PC-3 (cell line): ENCODE results near the gene CACNA1D. TPM values are rescaled to one million over a fixed set of nuclear protein-coding genes. Genes with fewer than 3 reads are reported as not detected.

Experiments used
- ATAC-seq: fragments of 200-7000 bp; cut with Tn5 transposase; 2 replicates; pipeline ENCODE4 v1.9.1; 2020; ENCODE audit warnings: mild to moderate bottlenecking, moderate library complexity
- BruUV-seq: library from RNA; stranded (reverse); fragments of 400-500 nt; replicated peaks from 2 replicates; lab custom pipeline; 2021; lab: Mats Ljungman, UMichigan
- CTCF ChIA-PET: fragments of 300-600 bp; sonication (Branson Sonifier 250); formaldehyde crosslinking; loops from one replicate; lab custom pipeline; 2022; ENCODE audit warnings: antibody characterized with exemption; lab: Charles Lee
- POLR2A ChIA-PET: fragments of 300-600 bp; sonication (Branson Sonifier 250); formaldehyde crosslinking; loops from one replicate; lab custom pipeline; 2022; ENCODE audit warnings: antibody characterized with exemption; ENCODE audit not compliant: unreplicated experiment; lab: Charles Lee
- DNase-seq: peaks from one replicate; pipeline ENCODE4 v3.0.0-alpha.2; 2015
- H2AFZ ChIP-seq: fragments of 300-600 bp; sonication (generic); 2 replicates; pipeline ENCODE4 v1.6.0; 2016; ENCODE audit warnings: antibody characterized with exemption, low read length
- H3F3A ChIP-seq: fragments of 300-600 bp; sonication (generic); one replicate; pipeline ENCODE4 v1.6.0; 2017; ENCODE audit warnings: antibody characterized with exemption, low read length, control low read depth, mild to moderate bottlenecking; ENCODE audit not compliant: unreplicated experiment
- H3K27ac ChIP-seq: fragments of 300-600 bp; sonication (generic); 2 replicates; pipeline ENCODE4 v1.5.1; 2016; ENCODE audit warnings: mild to moderate bottlenecking, low read length
- H3K27me3 ChIP-seq: fragments of 300-600 bp; sonication (generic); 2 replicates; pipeline ENCODE4 v1.6.1; 2016; ENCODE audit warnings: low read length, mixed read lengths
- H3K36me3 ChIP-seq: fragments of 300-600 bp; sonication (generic); 2 replicates; pipeline ENCODE4 v1.6.1; 2016; ENCODE audit warnings: low read depth, mixed run types, low read length, mixed read lengths
- H3K4me1 ChIP-seq: fragments of 300-600 bp; sonication (generic); 2 replicates; pipeline ENCODE4 v1.5.1; 2016; ENCODE audit warnings: low read length; ENCODE audit not compliant: insufficient read depth
- H3K4me2 ChIP-seq: fragments of 300-600 bp; sonication (generic); 2 replicates; pipeline ENCODE4 v1.6.0; 2016; ENCODE audit warnings: low read length
- H3K4me3 ChIP-seq: fragments of 300-600 bp; sonication (generic); 2 replicates; pipeline ENCODE4 v1.5.1; 2016; ENCODE audit warnings: mild to moderate bottlenecking, low read length, mixed read lengths
- H3K79me2 ChIP-seq: fragments of 300-600 bp; sonication (generic); 2 replicates; pipeline ENCODE4 v1.6.1; 2017; ENCODE audit warnings: low read length, mixed read lengths
- H3K9ac ChIP-seq: fragments of 300-600 bp; sonication (generic); 2 replicates; pipeline ENCODE4 v1.6.0; 2016; ENCODE audit warnings: mild to moderate bottlenecking, low read length
- H3K9me2 ChIP-seq: fragments of 300-600 bp; sonication (generic); replicated peaks from 2 replicates; pipeline ENCODE4 v1.6.1; 2016; ENCODE audit warnings: mixed run types, low read length, mixed read lengths
- H3K9me3 ChIP-seq: fragments of 300-600 bp; sonication (generic); 2 replicates; pipeline ENCODE4 v1.6.1; 2016; ENCODE audit warnings: low read length, mixed read lengths
- H4K20me1 ChIP-seq: fragments of 300-600 bp; sonication (generic); 2 replicates; pipeline ENCODE4 v1.6.1; 2016; ENCODE audit warnings: low read length, mixed read lengths
- CTCF ChIP-seq: fragments of 300-600 bp; sonication (generic); conservative IDR thresholded peaks from 2 replicates; pipeline ENCODE4 v1.5.1; 2017; ENCODE audit warnings: antibody characterized with exemption, low read depth, mild to moderate bottlenecking, low read length
- EZH2 ChIP-seq: fragments of 300-600 bp; sonication (generic); IDR thresholded peaks from one replicate; pipeline ENCODE4 v1.6.1; 2017; ENCODE audit warnings: antibody characterized with exemption, mild to moderate bottlenecking, low read length; ENCODE audit not compliant: unreplicated experiment
- EZH2phosphoT487 ChIP-seq: fragments of 300-600 bp; sonication (generic); IDR thresholded peaks from 2 replicates; pipeline ENCODE4 v1.6.1; 2018; ENCODE audit warnings: mild to moderate bottlenecking, antibody characterized with exemption, low read length, borderline replicate concordance
- intact Hi-C: fragments of 100-400 bp; cut with micrococcal nuclease; formaldehyde crosslinking; loops from 2 replicates; pipeline ENCODE4 v1.9.0; 2023
- total RNA-seq: library from RNA; depleted of rRNA; stranded (reverse); fragments of >200 nt; gene quantifications from 2 replicates; pipeline ENCODE4 v1.2.3, GENCODE V29; 2014

The CACNA1D gene
- total RNA-seq, 1 experiment from 2014 or later: not detected

GRCh38 chr3:53668872-53669271 is 174.5 kb downstream of the CACNA1D start:
- CTCF ChIA-PET: interaction anchor here (0.7 kb wide), 1 partner anchor 13 kb away, joined by 3 read pairs; no protein-coding TSS in a partner anchor
- ATAC-seq (no peak), DNase-seq (peak; percentile 16)
- H3K4me2 ChIP-seq: no peak overlapping the region
- H3K36me3 ChIP-seq: no peaks in the 10 kb centered on the region
- POLR2A ChIA-PET: no interaction called here
- peaks cover 64% of the 10 kb centered on the region for H3K27me3 ChIP-seq
- intact Hi-C loops: no loop called here
- no peaks in the 10 kb centered on the region for H3K9me2 ChIP-seq
- no peak overlapping the region for H2AFZ ChIP-seq
- no peak overlapping the region for H3K9ac ChIP-seq
- H3K79me2 ChIP-seq: no peaks in the 10 kb centered on the region
- no peaks in the 10 kb centered on the region for H3K4me1 ChIP-seq
- H3F3A ChIP-seq: no peaks in the 10 kb centered on the region
- H3K9me3 ChIP-seq: no peaks in the 10 kb centered on the region
- no peaks in the 10 kb centered on the region for H4K20me1 ChIP-seq
- no peak overlapping the region for H3K27ac ChIP-seq
- no peak overlapping the region for H3K4me3 ChIP-seq
- BruUV-seq: no TSS peak
- TF ChIP-seq CTCF: peak; percentile 55
- TF ChIP-seq EZH2: no peak

GRCh38 chr3:53670721-53671120 is 176.3 kb downstream of the CACNA1D start:
- H3K4me1 ChIP-seq: no peaks in the 10 kb centered on the region
- no peak for ATAC-seq
- no peak overlapping the region for H2AFZ ChIP-seq
- H3K36me3 ChIP-seq: no peaks in the 10 kb centered on the region
- no peak for DNase-seq
- H3K9ac ChIP-seq: no peak overlapping the region
- H3K4me3 ChIP-seq: no peak overlapping the region
- CTCF ChIA-PET: no interaction called here
- POLR2A ChIA-PET: no interaction called here
- no TSS peak for BruUV-seq
- no peaks in the 10 kb centered on the region for H3F3A ChIP-seq
- no peak overlapping the region for H3K27ac ChIP-seq
- intact Hi-C loops: no loop called here
- no peaks in the 10 kb centered on the region for H3K9me3 ChIP-seq
- no peaks in the 10 kb centered on the region for H4K20me1 ChIP-seq
- no peaks in the 10 kb centered on the region for H3K9me2 ChIP-seq
- no peak overlapping the region for H3K4me2 ChIP-seq
- H3K27me3 ChIP-seq: peaks cover 77% of the 10 kb centered on the region
- no peaks in the 10 kb centered on the region for H3K79me2 ChIP-seq
- TF ChIP-seq EZH2: no peak
- TF ChIP-seq CTCF: no peak

- Histone ChIP-seq H3K27ac (no peak overlapping the region), H3K36me3 (no peaks in the 10 kb centered on the region), H3K4me3 (no peak overlapping the region), H3K9me3 (no peaks in the 10 kb centered on the region), H3K9me2 (no peaks in the 10 kb centered on the region), H3K4me2 (no peak overlapping the region), H3K79me2 (no peaks in the 10 kb centered on the region), H3K4me1 (no peaks in the 10 kb centered on the region), H3F3A (no peaks in the 10 kb centered on the region), H4K20me1 (no peaks in the 10 kb centered on the region), H2AFZ (no peak overlapping the region), H3K9ac (no peak overlapping the region), H3K27me3 (peaks cover 77% of the 10 kb centered on the region)
- DNase-seq (no peak), ATAC-seq (no peak)
- no TSS peak for BruUV-seq
- intact Hi-C loops: no loop called here
- ChIA-PET CTCF (no interaction called here), POLR2A (no interaction called here)
- TF ChIP-seq CTCF (no peak), EZH2phosphoT487 (no peak), EZH2 (no peak)
These were observed 177.0 kb downstream of the CACNA1D start for GRCh38 chr3:53671192-53671960.
